Progenitor cell of endocrine pancreas (in vitro differentiated cells): ENCODE measurements around the gene AMOT. TPM values are rescaled to one million over a fixed set of nuclear protein-coding genes. Genes with fewer than 3 reads are reported as not detected.

Experiments used
- DNase-seq: peaks from one replicate; pipeline ENCODE4 v3.0.0; 2021; ENCODE audit warnings: low spot score; ENCODE audit not compliant: unreplicated experiment
- H3K27ac Mint-ChIP-seq: 2 replicates; pipeline ENCODE4 v1.8.0; 2021; ENCODE audit warnings: mild to moderate bottlenecking, moderate library complexity, mixed read lengths
- H3K27me3 Mint-ChIP-seq: 2 replicates; pipeline ENCODE4 v1.8.0; 2021; ENCODE audit warnings: mixed read lengths
- H3K36me3 Mint-ChIP-seq: 2 replicates; pipeline ENCODE4 v1.8.0; 2022; ENCODE audit warnings: mixed read lengths; ENCODE audit not compliant: insufficient read depth
- H3K4me1 Mint-ChIP-seq: 2 replicates; pipeline ENCODE4 v1.8.0; 2021; ENCODE audit warnings: low read depth, mixed read lengths
- H3K4me3 Mint-ChIP-seq: 2 replicates; pipeline ENCODE4 v1.8.0; 2021; ENCODE audit warnings: low read depth, mild to moderate bottlenecking, moderate library complexity, mixed read lengths
- H3K9me3 Mint-ChIP-seq: 2 replicates; pipeline ENCODE4 v1.8.0; 2021; ENCODE audit warnings: low read depth, mixed read lengths
- CTCF ChIP-seq: fragments of 200-600 bp; sonication (generic); IDR thresholded peaks from one replicate; pipeline ENCODE4 v1.5.0; 2021; ENCODE audit warnings: antibody characterized with exemption, mild to moderate bottlenecking; ENCODE audit not compliant: unreplicated experiment
- long read RNA-seq: library from polyadenylated mRNA; unstranded; transcript quantifications from one replicate; pipeline ENCODE4 v2.0.0, GENCODE V29; 2020
- total RNA-seq: library from RNA; stranded (reverse); gene quantifications from 2 replicates; pipeline ENCODE4 v1.2.1, GENCODE V29; 2021

The AMOT gene, protein sequence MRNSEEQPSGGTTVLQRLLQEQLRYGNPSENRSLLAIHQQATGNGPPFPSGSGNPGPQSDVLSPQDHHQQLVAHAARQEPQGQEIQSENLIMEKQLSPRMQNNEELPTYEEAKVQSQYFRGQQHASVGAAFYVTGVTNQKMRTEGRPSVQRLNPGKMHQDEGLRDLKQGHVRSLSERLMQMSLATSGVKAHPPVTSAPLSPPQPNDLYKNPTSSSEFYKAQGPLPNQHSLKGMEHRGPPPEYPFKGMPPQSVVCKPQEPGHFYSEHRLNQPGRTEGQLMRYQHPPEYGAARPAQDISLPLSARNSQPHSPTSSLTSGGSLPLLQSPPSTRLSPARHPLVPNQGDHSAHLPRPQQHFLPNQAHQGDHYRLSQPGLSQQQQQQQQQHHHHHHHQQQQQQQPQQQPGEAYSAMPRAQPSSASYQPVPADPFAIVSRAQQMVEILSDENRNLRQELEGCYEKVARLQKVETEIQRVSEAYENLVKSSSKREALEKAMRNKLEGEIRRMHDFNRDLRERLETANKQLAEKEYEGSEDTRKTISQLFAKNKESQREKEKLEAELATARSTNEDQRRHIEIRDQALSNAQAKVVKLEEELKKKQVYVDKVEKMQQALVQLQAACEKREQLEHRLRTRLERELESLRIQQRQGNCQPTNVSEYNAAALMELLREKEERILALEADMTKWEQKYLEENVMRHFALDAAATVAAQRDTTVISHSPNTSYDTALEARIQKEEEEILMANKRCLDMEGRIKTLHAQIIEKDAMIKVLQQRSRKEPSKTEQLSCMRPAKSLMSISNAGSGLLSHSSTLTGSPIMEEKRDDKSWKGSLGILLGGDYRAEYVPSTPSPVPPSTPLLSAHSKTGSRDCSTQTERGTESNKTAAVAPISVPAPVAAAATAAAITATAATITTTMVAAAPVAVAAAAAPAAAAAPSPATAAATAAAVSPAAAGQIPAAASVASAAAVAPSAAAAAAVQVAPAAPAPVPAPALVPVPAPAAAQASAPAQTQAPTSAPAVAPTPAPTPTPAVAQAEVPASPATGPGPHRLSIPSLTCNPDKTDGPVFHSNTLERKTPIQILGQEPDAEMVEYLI
- 444 and 494 TPM in 2 replicates for total RNA-seq
- long read RNA-seq, full-length matches to known transcripts, result 6 of 229 reads
- long read RNA-seq, partial matches to known transcripts, result 106 of 229 reads
- long read RNA-seq, other reads (novel, unspliced or antisense), result 117 of 229 reads

DNA sequence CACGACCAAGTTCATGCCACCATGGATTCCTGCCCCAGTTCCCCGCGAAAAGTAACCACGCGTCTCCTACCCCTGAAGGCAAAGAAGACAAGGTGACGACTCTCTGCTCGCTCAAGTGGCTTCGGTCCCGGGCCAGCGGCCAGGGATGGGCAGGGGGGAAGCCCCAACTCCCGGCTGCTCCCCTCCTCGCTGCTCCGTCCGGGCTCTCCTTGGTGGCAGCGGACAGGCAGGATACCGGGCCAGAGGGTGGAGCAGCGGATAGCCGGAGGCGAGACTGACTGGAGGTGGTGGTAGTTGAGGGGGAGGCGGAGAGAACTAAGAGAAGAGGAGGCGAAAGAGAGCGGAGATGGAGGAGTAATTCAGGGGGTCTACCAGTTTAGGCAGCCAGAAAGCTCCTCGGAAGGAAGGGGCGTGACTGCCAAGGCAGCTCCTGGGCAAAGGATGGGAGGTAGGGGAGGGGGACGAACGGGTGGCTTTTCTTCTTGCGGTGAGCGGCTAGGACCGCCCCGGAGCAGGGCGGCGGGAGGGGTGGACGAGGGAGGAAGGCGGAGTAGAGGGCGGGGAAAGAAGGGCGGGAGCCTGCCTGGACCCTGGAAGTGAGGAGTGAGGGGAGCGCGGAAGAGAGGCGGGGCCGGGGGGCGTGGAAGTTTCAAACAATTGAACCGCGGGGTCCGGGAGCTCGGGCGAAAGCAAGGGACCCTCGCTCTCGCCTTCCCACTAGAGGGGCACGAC is at the start of gene AMOT:
AMOT (minus strand) TSS at position 450 of the 732 bp plus-strand sequence. CDS start 17,705 bp downstream, outside the sequence.
- no peaks in the 10 kb centered on the region for H3K27me3 Mint-ChIP-seq
- H3K36me3 Mint-ChIP-seq, result no peaks in the 10 kb centered on the region
- TF ChIP-seq CTCF, result no peak
- peak within 1 kb of the TSS; percentile 99 for H3K27ac Mint-ChIP-seq
- peaks cover 63% of the 10 kb centered on the region for H3K4me1 Mint-ChIP-seq
- DNase-seq, result peak; percentile 88
- peak within 1 kb of the TSS; percentile 93 for H3K4me3 Mint-ChIP-seq
- H3K9me3 Mint-ChIP-seq, result peaks cover 3% of the 10 kb centered on the region

GRCh38 chrX:112889400-112889799 is 48.8 kb upstream of the AMOT start:
- H3K27ac Mint-ChIP-seq, result no peak overlapping the region
- H3K9me3 Mint-ChIP-seq, result no peaks in the 10 kb centered on the region
- H3K27me3 Mint-ChIP-seq, result no peaks in the 10 kb centered on the region
- DNase-seq, result no peak
- no peak for TF ChIP-seq CTCF
- H3K4me3 Mint-ChIP-seq, result no peak overlapping the region
- H3K36me3 Mint-ChIP-seq, result no peaks in the 10 kb centered on the region
- peaks cover 26% of the 10 kb centered on the region for H3K4me1 Mint-ChIP-seq

- H3K27ac Mint-ChIP-seq, result no peak overlapping the region
- H3K9me3 Mint-ChIP-seq, result no peaks in the 10 kb centered on the region
- H3K4me3 Mint-ChIP-seq, result no peak overlapping the region
- no peaks in the 10 kb centered on the region for H3K36me3 Mint-ChIP-seq
- peaks cover 26% of the 10 kb centered on the region for H3K4me1 Mint-ChIP-seq
- TF ChIP-seq CTCF, result no peak
- no peak for DNase-seq
- H3K27me3 Mint-ChIP-seq, result no peaks in the 10 kb centered on the region
Measured at GRCh38 chrX:112888916-112889315, 48.3 kb upstream of the AMOT start.

DNA sequence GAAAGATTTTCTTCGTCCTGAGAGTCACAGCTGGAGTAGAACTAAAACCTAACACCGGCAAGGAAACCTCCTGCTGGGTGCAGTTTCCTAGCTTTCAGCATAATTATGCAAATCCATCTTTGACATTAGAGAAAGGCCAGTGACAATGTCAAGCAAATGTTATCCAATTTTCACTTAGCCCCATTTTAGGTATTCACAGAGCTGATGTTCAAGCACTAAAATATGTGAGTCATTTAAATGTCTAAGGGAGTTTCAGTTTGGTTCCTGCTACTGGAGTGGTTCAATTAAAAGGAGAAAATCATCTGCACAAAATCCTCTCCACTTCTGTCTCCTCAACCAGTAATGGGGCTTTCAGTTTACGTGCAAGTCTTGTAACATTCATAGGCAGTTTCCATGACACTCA is 37.1 kb upstream of the AMOT start:
- Mint-ChIP-seq H3K4me1 (peaks cover 31% of the 10 kb centered on the region), H3K36me3 (no peaks in the 10 kb centered on the region), H3K27ac (no peak overlapping the region), H3K4me3 (no peak overlapping the region), H3K9me3 (peaks cover 10% of the 10 kb centered on the region), H3K27me3 (no peaks in the 10 kb centered on the region)
- TF ChIP-seq CTCF, result no peak
- DNase-seq, result no peak
